Prostate gland (tissue), 2 donors: ENCODE data around the gene DENND4B.

ENCODE experiments used
- CTCF ChIP-seq, 4 experiments: fragments of 200-600 bp in 2 of 4; fragments of 450-650 bp in 2 of 4; sonication (generic) in 2 of 4; IDR thresholded peaks; 1 replicate in 3 of 4; 2 replicates in 1 of 4; pipeline ENCODE4 v1.5.1; 2016 to 2019; ENCODE audit warnings: antibody characterized with exemption in 4 of 4, mild to moderate bottlenecking in 2 of 4, moderate library complexity in 2 of 4
- POLR2A ChIP-seq: fragments of 450-650 bp; IDR thresholded peaks from one replicate; pipeline ENCODE4 v1.6.1; 2016; ENCODE audit warnings: antibody characterized with exemption, mild to moderate bottlenecking
- POLR2AphosphoS5 ChIP-seq: sonication (generic); formaldehyde crosslinking; IDR thresholded peaks from one replicate; pipeline ENCODE4 v1.6.1; 2017; ENCODE audit warnings: antibody characterized with exemption

GRCh38 chr1:153937331-153937730 is 9.2 kb downstream of the DENND4B start:
- TF ChIP-seq CTCF (IDR thresholded peaks at IDR 0.05) (no peak), POLR2A (no peak), POLR2AphosphoS5 (no peak)
